Duodenal mucosa (tissue), 2 donors: ENCODE data around the gene MTA3.
"Not testable (repeated sequence)": the region's sequence is repeated elsewhere in the genome, so short reads cannot be mapped to it uniquely, and the experiment has no call there.

Source experiments
- H3K27ac ChIP-seq: one replicate; pipeline ENCODE4 v1.7.0; 2013; ENCODE audit warnings: low read depth, low read length
- H3K27me3 ChIP-seq, 2 donors: one replicate each; pipeline ENCODE4 v1.7.0; 2013; ENCODE audit warnings: low read length in 2 of 2, control low read depth in 1 of 2; ENCODE audit not compliant: insufficient read depth in 2 of 2, control insufficient read depth in 1 of 2
- H3K36me3 ChIP-seq, 2 donors: one replicate each; pipeline ENCODE4 v1.7.0; 2013; ENCODE audit warnings: low read length in 2 of 2, control low read depth in 1 of 2; ENCODE audit not compliant: insufficient read depth in 2 of 2, control insufficient read depth in 1 of 2
- H3K4me1 ChIP-seq, 2 donors: one replicate each; pipeline ENCODE4 v1.7.0; 2013; ENCODE audit warnings: low read length in 2 of 2, control low read depth in 1 of 2; ENCODE audit not compliant: insufficient read depth in 2 of 2, control insufficient read depth in 1 of 2
- H3K4me3 ChIP-seq, 2 donors: one replicate each; pipeline ENCODE4 v1.7.0; 2013; ENCODE audit warnings: low read length in 2 of 2, low read depth in 1 of 2
- H3K9ac ChIP-seq, 2 donors: one replicate each; pipeline ENCODE4 v1.7.0; 2013; ENCODE audit warnings: low read length in 2 of 2, low read depth in 1 of 2
- H3K9me3 ChIP-seq, 2 donors: one replicate each; pipeline ENCODE4 v1.7.0; 2013; ENCODE audit warnings: low read length in 2 of 2, control low read depth in 1 of 2; ENCODE audit not compliant: control insufficient read depth in 1 of 2

Gene MTA3

DNA sequence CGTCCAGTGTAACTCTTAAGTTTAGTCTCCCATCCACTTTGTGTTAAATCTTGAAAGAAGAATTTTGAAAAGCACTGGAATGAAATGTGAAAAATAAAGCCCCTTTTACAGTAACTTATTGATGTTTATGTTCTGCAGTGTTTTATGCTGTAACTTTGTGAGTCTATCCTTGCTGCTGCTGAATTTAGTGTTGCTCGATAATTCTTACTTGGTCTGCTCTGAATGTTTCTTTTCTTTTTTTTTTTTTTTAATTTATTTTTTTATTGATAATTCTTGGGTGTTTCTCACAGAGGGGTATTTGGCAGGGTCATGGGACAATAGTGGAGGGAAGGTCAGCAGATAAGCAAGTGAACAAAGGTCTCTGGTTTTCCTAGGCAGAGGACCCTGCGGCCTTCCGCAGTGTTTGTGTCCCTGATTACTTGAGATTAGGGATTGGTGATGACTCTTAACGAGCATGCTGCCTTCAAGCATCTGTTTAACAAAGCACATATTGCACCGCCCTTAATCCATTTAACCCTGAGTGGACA lies 36.0 kb downstream of the MTA3 start:
- H3K27me3 ChIP-seq, H3K4me3 ChIP-seq, H3K27ac ChIP-seq, H3K9ac ChIP-seq, H3K36me3 ChIP-seq, H3K9me3 ChIP-seq, H3K4me1 ChIP-seq: not testable (repeated sequence)

GRCh38 chr2:42606166-42606565 lies 37.7 kb downstream of the MTA3 start:
- H3K9me3 ChIP-seq, H3K27ac ChIP-seq, H3K9ac ChIP-seq, H3K27me3 ChIP-seq, H3K4me3 ChIP-seq, H3K4me1 ChIP-seq: not testable (repeated sequence)
- peaks cover 0 to 23% of the 10 kb centered on the region in 2 donors for H3K36me3 ChIP-seq

GRCh38 chr2:42607101-42607637 lies 38.7 kb downstream of the MTA3 start:
- H3K4me3 ChIP-seq, result no peak overlapping the region
- peaks cover 0 to 23% of the 10 kb centered on the region in 2 donors for H3K36me3 ChIP-seq
- H3K27me3 ChIP-seq, result no peaks in the 10 kb centered on the region
- H3K27ac ChIP-seq, result no peak overlapping the region
- H3K9ac ChIP-seq, result no peak overlapping the region
- no peaks in the 10 kb centered on the region for H3K9me3 ChIP-seq
- no peaks in the 10 kb centered on the region for H3K4me1 ChIP-seq

- H3K4me3 ChIP-seq, result no peak overlapping the region
- no peak overlapping the region for H3K27ac ChIP-seq
- no peaks in the 10 kb centered on the region for H3K27me3 ChIP-seq
- no peak overlapping the region for H3K9ac ChIP-seq
- no peaks in the 10 kb centered on the region for H3K4me1 ChIP-seq
- H3K36me3 ChIP-seq, result peaks cover 0 to 25% of the 10 kb centered on the region in 2 donors
- no peaks in the 10 kb centered on the region for H3K9me3 ChIP-seq
Measured at GRCh38 chr2:42613281-42614064, 45.0 kb downstream of the MTA3 start.

GRCh38 chr2:42614838-42615237 lies 46.4 kb downstream of the MTA3 start:
- H3K36me3 ChIP-seq, result peaks cover 0 to 15% of the 10 kb centered on the region in 2 donors
- no peaks in the 10 kb centered on the region for H3K27me3 ChIP-seq
- no peaks in the 10 kb centered on the region for H3K9me3 ChIP-seq
- H3K27ac ChIP-seq, result no peak overlapping the region
- no peaks in the 10 kb centered on the region for H3K4me1 ChIP-seq
- no peak overlapping the region for H3K9ac ChIP-seq
- H3K4me3 ChIP-seq, result no peak overlapping the region

GRCh38 chr2:42618116-42618515 lies 49.7 kb downstream of the MTA3 start:
- Histone ChIP-seq H3K36me3 (peaks cover 0 to 8% of the 10 kb centered on the region in 2 donors), H3K27me3 (no peaks in the 10 kb centered on the region), H3K4me1 (no peaks in the 10 kb centered on the region), H3K9me3 (no peaks in the 10 kb centered on the region), H3K27ac (no peak overlapping the region), H3K9ac (no peak overlapping the region), H3K4me3 (no peak overlapping the region)

- Histone ChIP-seq H3K27ac (no peak overlapping the region), H3K9ac (no peak overlapping the region), H3K4me3 (no peak overlapping the region), H3K27me3 (no peaks in the 10 kb centered on the region), H3K4me1 (no peaks in the 10 kb centered on the region), H3K36me3 (peaks cover 0 to 8% of the 10 kb centered on the region in 2 donors), H3K9me3 (no peaks in the 10 kb centered on the region)
Measured at GRCh38 chr2:42618972-42619371, 50.5 kb downstream of the MTA3 start.

DNA sequence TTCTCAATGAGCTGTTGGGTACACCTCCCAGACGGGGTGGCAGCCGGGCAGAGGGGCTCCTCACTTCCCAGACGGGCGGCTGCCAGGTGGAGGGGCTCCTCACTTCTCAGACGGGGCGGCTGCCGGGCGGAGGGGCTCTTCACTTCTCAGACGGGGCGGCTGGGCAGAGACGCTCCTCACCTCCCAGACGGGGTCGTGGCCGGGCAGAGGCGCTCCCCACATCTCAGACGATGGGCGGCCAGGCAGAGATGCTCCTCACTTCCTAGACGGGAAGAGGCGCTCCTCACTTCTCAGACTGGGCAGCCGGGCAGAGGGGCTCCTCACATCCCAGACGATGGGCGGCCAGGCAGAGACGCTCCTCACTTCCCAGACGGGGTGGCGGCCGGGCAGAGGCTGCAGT lies 53.2 kb downstream of the MTA3 start:
- not testable (repeated sequence) for H3K9ac ChIP-seq

GRCh38 chr2:42622943-42623676 lies 54.7 kb downstream of the MTA3 start:
- H3K27ac ChIP-seq, result no peak overlapping the region
- H3K9me3 ChIP-seq, result no peaks in the 10 kb centered on the region
- peaks cover 0 to 6% of the 10 kb centered on the region in 2 donors for H3K36me3 ChIP-seq
- H3K9ac ChIP-seq, result no peak overlapping the region
- no peak overlapping the region for H3K4me3 ChIP-seq
- H3K4me1 ChIP-seq, result no peaks in the 10 kb centered on the region
- H3K27me3 ChIP-seq, result no peaks in the 10 kb centered on the region

More for the DNA sequence above, 53.2 kb downstream of the MTA3 start:
- H3K27me3 ChIP-seq, H3K36me3 ChIP-seq, H3K4me1 ChIP-seq, H3K9me3 ChIP-seq, H3K4me3 ChIP-seq, H3K27ac ChIP-seq: not testable (repeated sequence)

GRCh38 chr2:42624047-42624446 lies 55.6 kb downstream of the MTA3 start:
- Histone ChIP-seq H3K4me3 (no peak overlapping the region), H3K27ac (no peak overlapping the region), H3K9ac (no peak overlapping the region), H3K27me3 (no peaks in the 10 kb centered on the region), H3K9me3 (no peaks in the 10 kb centered on the region), H3K4me1 (no peaks in the 10 kb centered on the region), H3K36me3 (peaks cover 0 to 6% of the 10 kb centered on the region in 2 donors)
